ENCODE measurements around the gene TCHP.

The TCHP gene

GRCh38 chr12:109939504-109939903 is 39.4 kb downstream of the TCHP start:
- DNase-seq = no peak

- no peak for DNase-seq
Observed at GRCh38 chr12:109940339-109940923, 40.4 kb downstream of the TCHP start.

GRCh38 chr12:109943811-109944210 is 43.7 kb downstream of the TCHP start:
- DNase-seq = no peak

- DNase-seq = no peak
Observed at GRCh38 chr12:109944561-109945359, 44.7 kb downstream of the TCHP start.

GRCh38 chr12:109946505-109946904 is 46.4 kb downstream of the TCHP start:
- DNase-seq = no peak

GRCh38 chr12:109946913-109947312 is 46.8 kb downstream of the TCHP start:
- DNase-seq = no peak

GRCh38 chr12:109947521-109947920 is 47.4 kb downstream of the TCHP start:
- DNase-seq = no peak

GRCh38 chr12:109948368-109948767 is 48.3 kb downstream of the TCHP start:
- no peak for DNase-seq

- no peak for DNase-seq
Observed at GRCh38 chr12:109949089-109949488, 49.0 kb downstream of the TCHP start.

GRCh38 chr12:109950625-109951024 is 50.6 kb downstream of the TCHP start:
- DNase-seq = no peak

GRCh38 chr12:109951136-109951535 is 51.1 kb downstream of the TCHP start:
- DNase-seq = no peak

GRCh38 chr12:109951751-109952150 is 51.7 kb downstream of the TCHP start:
- DNase-seq = no peak

GRCh38 chr12:109952160-109952858 is 52.2 kb downstream of the TCHP start:
- DNase-seq = no peak

GRCh38 chr12:109952873-109953272 is 52.8 kb downstream of the TCHP start:
- DNase-seq = no peak

GRCh38 chr12:109953656-109954055 is 53.6 kb downstream of the TCHP start:
- DNase-seq = no peak

- DNase-seq = no peak
Observed at GRCh38 chr12:109958374-109958773, 58.3 kb downstream of the TCHP start.

- no peak for DNase-seq
Observed at GRCh38 chr12:109959411-109960093, 59.5 kb downstream of the TCHP start.

- no peak for DNase-seq
Observed at GRCh38 chr12:109961201-109961600, 61.1 kb downstream of the TCHP start.

GRCh38 chr12:109961612-109962011 is 61.5 kb downstream of the TCHP start:
- DNase-seq = no peak

- DNase-seq = no peak
Observed at GRCh38 chr12:109962398-109962797, 62.3 kb downstream of the TCHP start.

- DNase-seq = no peak
Observed at GRCh38 chr12:109963330-109963729, 63.3 kb downstream of the TCHP start.

- no peak for DNase-seq
Observed at GRCh38 chr12:109963743-109964429, 63.8 kb downstream of the TCHP start.

- no peak for DNase-seq
Observed at GRCh38 chr12:109966546-109966945, 66.5 kb downstream of the TCHP start.
